HG02973 (cell line): ENCODE results near the gene FAM50A.

ENCODE experiments used
- ATAC-seq: cut with Tn5 transposase; IDR thresholded peaks from one replicate; pipeline ENCODE4 v1.9.1; 2021; ENCODE audit warnings: moderate library complexity; ENCODE audit not compliant: unreplicated experiment

Gene FAM50A

DNA sequence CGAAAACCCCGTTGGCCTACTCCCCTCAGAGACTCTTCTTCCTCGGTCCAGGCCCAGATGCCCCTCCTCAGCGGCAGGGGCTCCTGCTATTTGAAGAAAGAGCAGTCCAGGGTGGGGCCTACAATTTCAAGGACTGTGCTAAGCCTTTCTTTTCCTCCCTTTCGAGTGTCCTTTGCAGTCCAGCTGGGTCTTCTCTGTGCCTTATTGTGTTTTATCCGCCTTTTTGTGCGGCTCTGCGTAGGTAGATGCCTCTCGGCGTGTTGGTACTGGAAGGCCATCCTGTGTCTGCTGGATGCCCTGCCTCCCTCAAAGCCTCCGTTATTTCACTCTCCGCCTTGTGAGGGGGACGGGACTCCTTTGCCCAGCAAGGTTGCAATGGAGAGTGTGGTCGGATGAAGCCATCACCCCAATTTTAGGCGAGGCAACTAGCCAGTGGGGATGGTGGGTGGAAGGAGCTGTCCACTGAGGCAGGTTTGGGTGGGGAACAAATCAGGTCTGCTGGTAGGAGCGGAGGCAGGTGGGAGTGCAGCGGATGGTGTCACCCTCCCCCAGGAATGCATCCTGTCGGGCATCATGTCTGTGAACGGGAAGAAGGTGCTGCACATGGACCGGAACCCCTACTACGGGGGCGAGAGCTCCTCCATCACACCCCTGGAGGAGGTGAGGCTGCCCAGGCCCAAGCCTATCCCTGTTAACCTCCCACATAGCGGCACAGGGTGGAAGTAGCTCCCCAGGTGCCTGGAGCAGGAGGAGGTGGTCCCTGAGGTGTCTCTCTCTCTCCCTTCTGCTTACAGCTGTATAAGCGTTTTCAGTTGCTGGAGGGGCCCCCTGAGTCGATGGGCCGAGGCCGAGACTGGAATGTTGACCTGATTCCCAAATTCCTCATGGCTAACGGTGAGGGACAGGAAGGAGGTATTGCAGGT, 5.7 kb upstream of the FAM50A start:
- no peak for ATAC-seq

DNA sequence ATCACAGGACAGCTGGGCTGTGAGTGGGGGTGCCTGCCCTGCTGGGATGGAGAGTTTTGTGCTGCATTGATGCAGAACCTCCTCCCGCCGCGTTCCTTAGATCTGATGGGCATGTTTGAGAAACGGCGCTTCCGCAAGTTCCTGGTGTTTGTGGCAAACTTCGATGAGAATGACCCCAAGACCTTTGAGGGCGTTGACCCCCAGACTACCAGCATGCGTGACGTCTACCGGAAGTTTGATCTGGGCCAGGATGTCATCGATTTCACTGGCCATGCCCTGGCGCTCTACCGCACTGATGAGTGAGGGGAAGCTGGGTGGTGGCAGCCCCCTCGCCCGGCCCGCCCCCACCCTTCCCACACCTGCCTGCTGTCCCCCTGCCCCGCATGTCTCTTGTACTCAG, 4.1 kb upstream of the FAM50A start:
- no peak for ATAC-seq

GRCh38 chrX:154440623-154441357, 3.2 kb upstream of the FAM50A start:
- ATAC-seq = no peak

GRCh38 chrX:154441564-154441963, 2.4 kb upstream of the FAM50A start:
- ATAC-seq = no peak

- no peak for ATAC-seq
Measured at GRCh38 chrX:154441984-154442707, 1.8 kb upstream of the FAM50A start.

- ATAC-seq = no peak
Measured at GRCh38 chrX:154443479-154443910, 446 bp upstream of the FAM50A start.

DNA sequence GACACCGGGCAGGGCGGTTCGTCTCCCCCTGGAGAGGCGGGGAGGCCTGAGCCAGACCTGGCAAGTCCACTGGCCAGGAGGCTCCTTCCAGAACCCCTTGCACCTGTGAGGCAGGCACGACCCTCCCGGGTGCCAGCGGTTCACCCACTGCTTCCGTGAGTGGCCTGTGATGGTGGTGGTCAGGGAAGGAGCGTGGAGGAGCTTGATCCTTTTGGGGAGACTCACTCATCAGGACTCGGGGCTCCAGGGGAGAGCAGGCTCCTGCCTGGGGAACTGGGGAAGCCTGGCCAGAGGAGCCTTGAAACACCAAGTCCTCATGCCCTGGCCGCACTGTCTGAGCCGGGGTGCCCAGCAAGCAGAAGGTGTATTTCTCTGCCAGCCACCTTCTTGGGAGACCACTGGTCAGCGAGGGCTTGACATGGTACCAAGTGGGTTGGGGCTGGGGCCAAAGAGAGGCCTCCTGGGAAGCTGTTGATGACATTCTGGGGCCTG, 860 bp downstream of the FAM50A start:
- ATAC-seq = no peak

DNA sequence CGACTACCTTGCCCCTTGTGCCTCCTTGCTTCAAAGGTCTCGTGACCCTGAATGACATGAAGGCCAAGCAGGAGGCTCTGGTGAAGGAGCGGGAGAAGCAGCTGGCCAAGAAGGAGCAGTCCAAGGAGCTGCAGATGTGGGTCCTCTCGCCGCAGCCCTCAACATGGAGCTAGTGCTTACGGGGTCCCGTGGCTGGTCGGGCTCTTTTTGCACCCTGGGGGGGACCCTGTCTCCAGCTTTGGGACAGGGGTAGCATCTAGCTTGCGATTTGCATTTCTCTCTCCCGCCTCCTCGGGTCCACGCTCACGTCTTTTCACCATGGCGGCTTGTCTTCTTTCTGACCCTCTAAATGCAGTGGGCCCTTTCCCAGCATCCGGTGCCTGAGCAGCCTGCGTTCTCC, 1.8 kb downstream of the FAM50A start:
- no peak for ATAC-seq

DNA sequence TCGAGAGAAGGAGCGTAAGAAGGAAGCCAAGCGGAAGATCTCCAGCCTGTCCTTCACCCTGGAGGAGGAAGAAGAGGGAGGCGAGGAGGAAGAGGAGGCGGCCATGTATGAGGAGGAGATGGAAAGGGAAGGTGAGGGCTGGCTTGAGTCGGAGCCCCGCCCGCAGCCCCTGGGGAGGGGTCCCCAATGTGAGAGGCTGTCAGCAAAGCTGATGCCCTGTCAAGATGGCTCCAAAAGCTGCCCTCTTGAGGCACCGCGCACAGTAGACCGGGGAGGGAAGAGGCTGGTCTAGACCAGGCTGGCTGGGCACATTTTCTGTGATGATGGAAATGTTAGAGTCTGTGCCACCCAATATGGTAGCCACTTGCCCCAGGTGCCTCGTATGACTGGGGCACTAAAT, 2.5 kb downstream of the FAM50A start:
- no peak for ATAC-seq

- ATAC-seq = no peak
Measured at GRCh38 chrX:154448484-154448883, 4.5 kb downstream of the FAM50A start.

- no peak for ATAC-seq
Measured at GRCh38 chrX:154449618-154450017, 5.7 kb downstream of the FAM50A start.

DNA sequence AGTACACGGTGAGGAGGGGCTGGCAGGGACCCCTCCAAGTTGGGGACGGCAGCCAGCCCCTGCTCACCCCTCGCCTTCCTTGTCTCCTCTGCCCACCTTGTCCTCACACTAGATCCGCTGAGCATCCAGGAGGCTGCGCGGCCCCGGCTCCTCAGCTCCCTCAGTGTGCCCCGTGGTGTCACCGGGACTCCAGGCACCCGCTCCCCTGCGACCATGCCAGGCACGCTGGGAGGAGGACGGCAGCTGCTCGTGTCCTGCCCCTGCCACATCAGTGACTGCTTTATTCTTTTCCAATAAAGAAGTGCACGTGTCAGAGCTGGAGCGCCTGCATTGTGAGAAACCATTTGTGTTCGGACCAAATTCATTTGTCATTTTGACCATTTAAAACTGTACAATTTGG, 6.4 kb downstream of the FAM50A start:
- ATAC-seq = no peak

DNA sequence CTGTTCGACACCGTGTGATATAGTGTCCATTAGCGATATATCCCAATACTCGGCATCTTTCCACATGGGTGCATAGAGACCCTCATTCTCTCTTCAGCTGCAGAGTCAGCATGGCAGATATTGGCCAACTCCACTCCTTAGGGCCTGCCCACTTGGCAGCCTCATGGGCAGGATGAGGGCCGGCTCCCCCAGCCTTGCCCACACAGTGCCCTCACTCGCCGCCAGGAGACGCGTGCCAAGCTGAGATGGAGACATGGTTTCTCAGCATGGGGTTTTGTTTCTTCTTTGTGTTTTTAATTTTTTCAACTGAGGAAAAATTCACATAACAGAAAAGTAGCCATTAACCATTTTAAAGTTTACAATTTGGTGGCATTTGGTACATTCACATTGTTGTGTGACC, 8.9 kb downstream of the FAM50A start:
- no peak for ATAC-seq

DNA sequence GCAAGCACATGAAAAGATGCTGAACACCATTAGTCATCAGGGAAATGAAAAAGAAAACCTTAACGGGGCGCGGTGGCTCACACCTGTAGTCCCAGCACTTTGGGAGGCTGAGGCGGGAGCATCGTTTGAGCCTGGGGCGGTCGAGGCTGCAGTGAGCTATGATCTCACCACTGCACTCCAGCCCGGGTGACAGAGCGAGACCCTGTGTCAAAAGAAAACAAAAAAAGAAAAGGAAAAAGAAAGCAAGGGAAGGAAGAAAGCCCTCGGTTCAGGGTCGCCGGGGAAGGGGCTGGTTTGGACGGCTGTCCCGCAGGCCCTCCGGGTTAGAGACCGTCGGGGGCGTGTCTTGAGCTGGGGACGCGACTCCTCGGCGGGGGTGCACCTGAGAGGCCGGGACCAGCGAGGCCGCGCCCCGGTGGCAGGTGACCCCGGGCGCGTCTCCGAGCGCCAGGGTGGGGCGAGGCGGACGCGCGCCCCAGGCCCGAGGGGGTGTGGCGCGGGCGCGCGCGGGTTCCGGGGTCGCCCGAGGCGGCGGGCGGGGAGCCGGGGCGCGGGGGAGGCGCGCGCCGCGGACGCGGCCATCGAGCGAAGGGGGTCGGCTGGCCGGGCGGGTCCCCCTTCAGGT, 13.7 kb downstream of the FAM50A start:
- peak; percentile 41 for ATAC-seq

GRCh38 chrX:154458116-154458953, 14.4 kb downstream of the FAM50A start, which contains the start of gene PLXNA3:
Gene PLXNA3 (plus strand): TSS chrX:154458281. CDS start chrX:154460184, 1,903 bp downstream.
- peak; percentile 62 for ATAC-seq

- no peak for ATAC-seq
Measured at GRCh38 chrX:154458954-154459778, 15.2 kb downstream of the FAM50A start.

GRCh38 chrX:154459832-154460231, 15.9 kb downstream of the FAM50A start:
- no peak for ATAC-seq

- no peak for ATAC-seq
Measured at GRCh38 chrX:154460326-154460725, 16.4 kb downstream of the FAM50A start.

DNA sequence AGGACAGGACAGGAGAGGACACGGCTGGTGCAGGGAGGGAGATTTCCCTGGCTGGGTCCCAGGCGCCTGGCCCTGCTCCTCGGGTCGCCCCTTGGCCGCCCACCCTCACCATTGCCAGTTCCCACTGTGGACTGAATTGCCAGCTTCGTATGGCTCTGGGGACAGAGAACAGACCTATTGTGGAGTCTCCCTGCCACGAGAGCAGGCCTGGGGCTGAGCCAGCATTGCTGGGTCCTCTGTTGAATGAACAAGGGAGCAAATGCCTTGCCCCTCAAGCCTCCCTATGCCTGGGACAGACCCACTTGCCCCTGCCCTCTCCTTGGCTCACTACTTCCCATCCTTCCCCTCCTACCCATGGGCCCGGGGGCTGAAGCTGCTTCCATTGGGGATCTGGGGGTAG, 18.5 kb downstream of the FAM50A start:
- ATAC-seq = no peak
